Endothelial cell (in vitro differentiated cells): Measurements from ENCODE around the gene CTSE. TPM values are rescaled to one million over a fixed set of nuclear protein-coding genes. Genes with fewer than 3 reads are reported as not detected.
"Not testable (repeated sequence)": the region's sequence is repeated elsewhere in the genome, so short reads cannot be mapped to it uniquely, and the experiment has no call there.

Experiments used
- DNase-seq: peaks from one replicate; pipeline ENCODE4 v3.0.0; 2021; ENCODE audit warnings: low spot score
- H3K27ac Mint-ChIP-seq: one replicate; pipeline ENCODE4 v1.8.0; 2021; ENCODE audit warnings: mixed read lengths, inconsistent platforms; ENCODE audit not compliant: unreplicated experiment
- H3K27me3 Mint-ChIP-seq: one replicate; pipeline ENCODE4 v1.8.0; 2021; ENCODE audit warnings: mild to moderate bottlenecking, moderate library complexity, mixed read lengths, inconsistent platforms; ENCODE audit not compliant: unreplicated experiment
- H3K36me3 Mint-ChIP-seq: one replicate; pipeline ENCODE4 v1.8.0; 2021; ENCODE audit warnings: mild to moderate bottlenecking, low read depth, mixed read lengths, inconsistent platforms; ENCODE audit not compliant: unreplicated experiment
- H3K4me1 Mint-ChIP-seq: one replicate; pipeline ENCODE4 v1.8.0; 2021; ENCODE audit warnings: mild to moderate bottlenecking, mixed read lengths, inconsistent platforms; ENCODE audit not compliant: unreplicated experiment
- H3K4me3 Mint-ChIP-seq: one replicate; pipeline ENCODE4 v1.8.0; 2021; ENCODE audit warnings: mild to moderate bottlenecking, mixed read lengths, inconsistent platforms; ENCODE audit not compliant: unreplicated experiment
- H3K9me3 Mint-ChIP-seq: one replicate; pipeline ENCODE4 v1.8.0; 2021; ENCODE audit warnings: mixed read lengths, inconsistent platforms; ENCODE audit not compliant: unreplicated experiment
- total RNA-seq: library from RNA; stranded (reverse); fragmentation: NEBNext Ultra II Directional; extraction: Animal tissue kit (Norgen Biotek cat#: 25700); gene quantifications from one replicate; pipeline ENCODE4 v1.2.1, GENCODE V29; 2021; ENCODE audit not compliant: unreplicated experiment
- TF ChIP-seq, protein P1 (sequence below): fragments of 200-600 bp; sonication (generic); IDR thresholded peaks from one replicate; pipeline ENCODE4 v1.5.0; 2021; ENCODE audit warnings: antibody characterized with exemption; ENCODE audit not compliant: unreplicated experiment

CTSE gene
- total RNA-seq, 1 donor from 2014 or later = not detected

- TF ChIP-seq, protein P1, sequence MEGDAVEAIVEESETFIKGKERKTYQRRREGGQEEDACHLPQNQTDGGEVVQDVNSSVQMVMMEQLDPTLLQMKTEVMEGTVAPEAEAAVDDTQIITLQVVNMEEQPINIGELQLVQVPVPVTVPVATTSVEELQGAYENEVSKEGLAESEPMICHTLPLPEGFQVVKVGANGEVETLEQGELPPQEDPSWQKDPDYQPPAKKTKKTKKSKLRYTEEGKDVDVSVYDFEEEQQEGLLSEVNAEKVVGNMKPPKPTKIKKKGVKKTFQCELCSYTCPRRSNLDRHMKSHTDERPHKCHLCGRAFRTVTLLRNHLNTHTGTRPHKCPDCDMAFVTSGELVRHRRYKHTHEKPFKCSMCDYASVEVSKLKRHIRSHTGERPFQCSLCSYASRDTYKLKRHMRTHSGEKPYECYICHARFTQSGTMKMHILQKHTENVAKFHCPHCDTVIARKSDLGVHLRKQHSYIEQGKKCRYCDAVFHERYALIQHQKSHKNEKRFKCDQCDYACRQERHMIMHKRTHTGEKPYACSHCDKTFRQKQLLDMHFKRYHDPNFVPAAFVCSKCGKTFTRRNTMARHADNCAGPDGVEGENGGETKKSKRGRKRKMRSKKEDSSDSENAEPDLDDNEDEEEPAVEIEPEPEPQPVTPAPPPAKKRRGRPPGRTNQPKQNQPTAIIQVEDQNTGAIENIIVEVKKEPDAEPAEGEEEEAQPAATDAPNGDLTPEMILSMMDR = no peak
- DNase-seq = no peak
- H3K27ac Mint-ChIP-seq = no peak overlapping the region
Measured at GRCh38 chr1:206066479-206067171, 42.9 kb upstream of the CTSE start.

DNA sequence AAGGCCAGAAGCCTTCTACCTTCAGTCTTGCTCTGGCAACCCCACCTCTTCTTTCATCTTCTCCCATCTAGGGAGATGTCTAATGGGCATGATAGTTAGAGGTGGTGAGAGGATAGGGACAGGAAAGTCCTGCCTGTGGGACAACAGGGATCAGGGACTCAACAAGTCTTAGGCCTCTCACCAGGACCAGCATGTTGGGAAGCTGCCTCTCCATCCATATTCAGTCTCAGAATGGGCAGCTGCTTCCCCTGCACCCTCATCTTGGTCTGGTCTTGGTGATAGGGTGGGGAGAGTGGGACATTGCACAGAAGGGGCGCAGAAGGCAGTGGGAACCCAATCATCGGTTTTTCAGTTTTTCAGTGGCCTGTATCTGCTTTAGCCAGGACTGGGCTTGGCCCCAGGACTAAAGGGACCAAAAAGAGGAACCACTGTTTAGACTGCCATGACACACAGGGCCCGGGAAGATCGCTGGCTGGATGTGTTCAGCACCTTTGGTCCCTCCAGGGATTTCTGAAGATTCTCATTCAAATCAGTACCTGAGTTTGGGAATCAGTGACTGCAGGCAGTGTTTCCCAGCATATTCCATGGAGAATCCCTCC is 42.0 kb upstream of the CTSE start:
- TF ChIP-seq, protein P1 = no peak
- peaks cover 6% of the 10 kb centered on the region for H3K4me1 Mint-ChIP-seq
- H3K36me3 Mint-ChIP-seq = peaks cover 5% of the 10 kb centered on the region
- H3K27me3 Mint-ChIP-seq = peaks cover 8% of the 10 kb centered on the region
- H3K4me3 Mint-ChIP-seq = no peak overlapping the region
- DNase-seq = no peak
- H3K9me3 Mint-ChIP-seq = peaks cover 8% of the 10 kb centered on the region
- H3K27ac Mint-ChIP-seq = no peak overlapping the region

More at GRCh38 chr1:206066479-206067171, 42.9 kb upstream of the CTSE start:
- Mint-ChIP-seq H3K9me3 (peaks cover 8% of the 10 kb centered on the region), H3K27me3 (peaks cover 6% of the 10 kb centered on the region), H3K36me3 (peaks cover 5% of the 10 kb centered on the region), H3K4me1 (peaks cover 6% of the 10 kb centered on the region), H3K4me3 (no peak overlapping the region)

- H3K4me3 Mint-ChIP-seq, H3K4me1 Mint-ChIP-seq, H3K36me3 Mint-ChIP-seq, DNase-seq, H3K9me3 Mint-ChIP-seq, H3K27ac Mint-ChIP-seq, H3K27me3 Mint-ChIP-seq: not testable (repeated sequence)
Measured at GRCh38 chr1:206064501-206064900, 40.8 kb upstream of the CTSE start.

DNA sequence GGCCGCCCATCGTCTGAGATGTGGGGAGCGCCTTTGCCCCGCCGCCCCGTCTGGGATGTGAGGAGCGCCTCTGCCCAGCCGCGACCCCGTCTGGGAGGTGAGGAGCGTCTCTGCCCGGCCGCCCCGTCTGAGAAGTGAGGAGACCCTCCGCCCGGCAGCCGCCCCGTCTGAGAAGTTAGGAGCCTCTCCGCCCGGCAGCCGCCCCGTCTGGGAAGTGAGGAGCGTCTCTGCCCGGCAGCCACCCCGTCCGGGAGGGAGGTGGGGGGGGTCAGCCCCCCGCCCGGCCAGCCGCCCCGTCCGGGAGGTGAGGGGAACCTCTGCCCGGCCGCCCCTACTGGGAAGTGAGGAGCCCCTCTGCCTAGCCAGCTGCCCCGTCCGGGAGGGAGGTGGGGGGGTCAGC is 40.3 kb upstream of the CTSE start:
- not testable (repeated sequence) for DNase-seq, H3K27ac Mint-ChIP-seq, H3K27me3 Mint-ChIP-seq, H3K9me3 Mint-ChIP-seq, H3K36me3 Mint-ChIP-seq, H3K4me1 Mint-ChIP-seq, H3K4me3 Mint-ChIP-seq

GRCh38 chr1:206062464-206062863 is 38.8 kb upstream of the CTSE start:
- peaks cover 4% of the 10 kb centered on the region for H3K4me1 Mint-ChIP-seq
- no peak for DNase-seq
- H3K27ac Mint-ChIP-seq = no peak overlapping the region
- peaks cover 5% of the 10 kb centered on the region for H3K36me3 Mint-ChIP-seq
- H3K4me3 Mint-ChIP-seq = no peak overlapping the region
- peaks cover 8% of the 10 kb centered on the region for H3K9me3 Mint-ChIP-seq
- TF ChIP-seq, protein P1 = no peak
- H3K27me3 Mint-ChIP-seq = peaks cover 1% of the 10 kb centered on the region

- Mint-ChIP-seq H3K27ac (no peak overlapping the region), H3K9me3 (peaks cover 8% of the 10 kb centered on the region), H3K27me3 (peaks cover 1% of the 10 kb centered on the region), H3K4me3 (no peak overlapping the region), H3K4me1 (no peaks in the 10 kb centered on the region), H3K36me3 (peaks cover 5% of the 10 kb centered on the region)
- DNase-seq = no peak
- TF ChIP-seq, protein P1 = no peak
Measured at GRCh38 chr1:206060844-206061243, 37.1 kb upstream of the CTSE start.
